GM18907 (cell line): Measurements from ENCODE around the gene PSD2.

Experiments used
- ATAC-seq: cut with Tn5 transposase; IDR thresholded peaks from one replicate; pipeline ENCODE4 v1.9.1; 2021; ENCODE audit warnings: mild to moderate bottlenecking, moderate library complexity; ENCODE audit not compliant: unreplicated experiment

The PSD2 gene

DNA sequence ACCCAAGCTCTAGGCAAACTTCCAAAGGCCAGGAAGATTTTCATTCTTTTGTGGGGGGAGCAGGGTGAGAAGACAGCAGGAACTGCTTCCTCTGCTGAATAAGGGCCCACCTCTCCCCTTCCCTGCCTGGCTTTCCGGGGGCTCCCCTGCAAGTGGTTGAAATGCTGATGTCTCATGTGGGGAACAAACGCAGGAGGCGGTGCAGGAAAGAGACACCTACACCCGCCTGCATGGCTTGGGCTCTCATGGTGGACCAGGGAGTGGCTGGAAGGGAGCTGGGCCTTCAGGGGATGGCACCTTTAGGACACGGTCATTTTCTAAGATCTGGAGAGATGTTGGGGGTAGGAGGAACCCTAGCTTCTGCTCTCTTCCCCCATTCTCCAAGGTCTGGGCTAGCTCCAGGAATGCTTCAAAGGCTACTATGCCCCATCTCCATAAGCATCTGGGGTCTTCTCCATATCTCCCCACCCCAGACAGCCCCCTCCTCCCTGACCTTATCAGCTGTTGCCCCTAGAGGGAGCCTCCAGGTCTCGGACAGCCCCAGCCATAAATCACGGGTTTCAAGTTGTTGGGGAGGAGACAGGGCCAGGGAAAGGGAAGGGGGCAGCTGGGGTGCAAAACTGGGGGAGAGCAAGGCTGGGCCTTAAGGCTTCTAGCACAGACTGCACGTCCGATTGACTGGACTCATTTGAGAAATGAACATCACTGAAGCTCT is 76.6 kb downstream of the PSD2 start:
- ATAC-seq: no peak

DNA sequence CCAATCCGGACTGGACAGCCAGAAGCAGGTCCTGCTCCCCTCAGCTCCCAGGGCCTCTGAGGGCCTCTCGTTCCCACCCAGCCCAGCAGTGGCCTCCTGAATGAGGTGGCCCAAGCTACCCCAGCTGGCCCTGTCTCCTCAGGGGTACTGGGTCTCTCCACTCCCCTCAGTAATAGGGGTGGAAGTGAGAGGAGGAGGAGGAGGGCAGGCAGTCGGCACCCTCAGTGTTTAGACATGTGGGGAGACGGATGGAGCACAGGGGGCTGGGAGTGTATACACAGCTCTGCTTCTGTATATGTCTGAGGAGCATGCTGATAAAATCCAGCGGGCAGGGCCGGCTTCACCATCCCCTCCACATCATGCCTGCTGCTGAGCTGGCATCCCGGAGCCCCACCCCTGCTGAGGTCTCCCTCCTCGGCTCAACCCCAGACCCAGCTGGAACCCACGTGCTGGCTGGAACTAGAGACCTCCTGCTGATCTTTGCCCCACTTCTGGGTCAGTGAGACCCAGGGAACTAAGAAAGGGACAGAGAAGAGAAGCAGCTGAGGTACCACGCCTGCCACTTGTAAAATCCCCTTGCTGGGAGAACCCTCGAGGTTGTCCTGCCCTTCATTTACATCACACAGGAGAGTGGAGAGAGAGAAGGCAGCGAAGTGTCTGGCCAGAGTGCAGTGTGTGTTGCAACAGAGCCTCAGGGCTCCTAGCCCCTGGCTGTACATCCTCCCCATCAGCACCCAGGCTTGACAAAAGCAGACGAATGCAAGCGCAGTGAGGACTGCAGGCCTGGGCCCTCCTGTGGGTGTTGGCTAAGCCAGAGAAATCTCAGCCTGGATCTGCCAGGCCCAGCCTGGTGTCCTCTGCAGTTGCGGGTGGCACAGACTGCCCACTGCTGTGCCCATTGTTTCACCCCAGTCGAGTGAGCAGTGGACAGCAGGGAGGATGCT is 77.5 kb downstream of the PSD2 start:
- ATAC-seq: no peak

DNA sequence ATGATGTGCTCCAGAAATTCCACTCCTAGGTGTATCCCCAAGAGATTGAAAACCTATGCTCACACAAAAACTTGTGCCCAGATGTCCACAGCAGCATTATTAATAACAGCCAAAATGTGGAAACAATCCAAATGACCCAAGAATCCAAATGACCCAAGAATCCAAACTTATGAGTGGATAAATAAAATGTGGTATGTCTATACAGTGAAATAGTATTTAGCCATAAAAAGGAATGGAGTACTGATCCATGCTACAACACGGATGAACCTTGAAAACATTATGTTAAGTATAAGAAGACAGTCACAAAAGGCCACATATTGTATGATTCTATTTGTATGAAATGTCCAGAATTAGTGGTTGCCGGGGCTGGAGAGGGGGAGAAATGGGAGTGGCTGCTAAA is 80.3 kb downstream of the PSD2 start:
- no peak for ATAC-seq

DNA sequence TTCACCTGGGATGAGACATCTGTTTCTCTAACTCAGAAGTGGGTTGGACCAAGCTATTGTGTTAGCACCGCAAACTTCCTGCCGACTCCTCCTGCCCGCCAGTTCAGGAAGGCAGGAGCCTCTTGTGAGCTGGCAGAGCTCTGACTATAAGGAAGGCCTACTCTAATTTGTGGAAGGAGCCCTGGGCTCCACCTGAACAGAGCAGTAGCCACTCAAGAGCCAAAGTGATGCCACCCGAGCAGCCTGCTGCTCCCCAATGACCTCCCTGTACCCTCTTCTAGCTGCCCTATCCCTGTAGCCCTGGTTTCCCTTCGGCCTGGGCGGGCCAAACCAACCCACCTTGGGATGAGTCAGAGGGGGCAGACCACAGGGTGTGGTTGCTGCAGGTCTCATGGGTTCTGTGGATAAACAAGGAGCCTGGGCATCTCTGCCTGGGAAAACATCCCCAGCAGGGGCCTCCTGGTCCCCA is 81.6 kb downstream of the PSD2 start:
- ATAC-seq: no peak

DNA sequence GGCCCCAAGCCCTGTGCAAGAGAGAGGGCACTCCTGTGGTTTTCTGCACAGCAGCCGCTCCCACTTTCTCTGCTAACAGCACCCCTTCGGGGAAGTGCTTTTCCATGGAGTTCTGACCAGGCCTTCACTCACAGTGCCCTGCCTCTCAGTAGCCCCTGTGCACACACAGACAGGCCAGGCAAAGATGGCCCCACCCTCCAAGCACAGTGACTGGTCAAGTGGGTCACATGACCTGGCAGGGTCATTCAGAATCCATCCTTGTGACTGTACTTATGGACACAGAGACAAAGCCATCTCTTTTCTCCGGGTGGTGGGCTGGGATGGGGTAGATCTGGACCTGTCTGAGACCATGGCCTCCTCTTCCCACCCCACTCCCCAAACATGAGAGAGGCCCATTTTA is 82.5 kb downstream of the PSD2 start:
- ATAC-seq: no peak

DNA sequence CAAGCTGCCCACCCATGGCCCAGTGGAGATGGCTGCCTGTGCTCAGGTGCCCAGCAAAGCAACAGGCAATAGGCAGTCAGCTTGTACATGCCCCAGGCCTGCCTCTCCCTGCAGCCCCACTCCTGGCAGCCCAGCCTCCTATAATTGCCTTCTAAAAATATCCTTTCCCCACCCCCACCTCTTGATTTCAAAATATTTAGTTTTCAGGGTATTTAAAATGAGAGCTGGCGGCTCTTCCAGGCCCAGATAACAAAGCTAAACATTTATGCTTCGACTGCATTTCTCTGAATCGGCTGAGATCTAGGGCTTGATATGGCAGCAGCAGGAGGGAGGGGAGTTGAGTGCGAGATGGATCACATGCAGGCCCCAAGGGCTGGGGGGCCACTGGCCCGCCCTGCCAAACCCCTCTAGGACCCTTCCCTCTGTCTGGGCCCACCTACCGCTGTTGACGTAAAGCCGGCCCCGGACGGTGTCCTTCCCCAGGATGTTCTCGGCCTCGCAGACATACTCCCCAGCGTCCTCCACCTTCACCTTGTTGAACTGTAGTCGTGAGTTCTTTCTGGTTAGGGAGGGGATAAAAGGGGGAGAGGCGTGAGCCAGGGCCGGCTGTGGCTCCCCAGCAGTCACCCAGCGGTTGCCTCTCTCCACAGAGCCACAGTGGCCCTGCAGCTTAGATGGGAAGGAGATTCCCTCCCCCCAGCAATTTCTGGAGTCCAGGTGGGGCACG is 85.0 kb downstream of the PSD2 start:
- ATAC-seq: no peak

DNA sequence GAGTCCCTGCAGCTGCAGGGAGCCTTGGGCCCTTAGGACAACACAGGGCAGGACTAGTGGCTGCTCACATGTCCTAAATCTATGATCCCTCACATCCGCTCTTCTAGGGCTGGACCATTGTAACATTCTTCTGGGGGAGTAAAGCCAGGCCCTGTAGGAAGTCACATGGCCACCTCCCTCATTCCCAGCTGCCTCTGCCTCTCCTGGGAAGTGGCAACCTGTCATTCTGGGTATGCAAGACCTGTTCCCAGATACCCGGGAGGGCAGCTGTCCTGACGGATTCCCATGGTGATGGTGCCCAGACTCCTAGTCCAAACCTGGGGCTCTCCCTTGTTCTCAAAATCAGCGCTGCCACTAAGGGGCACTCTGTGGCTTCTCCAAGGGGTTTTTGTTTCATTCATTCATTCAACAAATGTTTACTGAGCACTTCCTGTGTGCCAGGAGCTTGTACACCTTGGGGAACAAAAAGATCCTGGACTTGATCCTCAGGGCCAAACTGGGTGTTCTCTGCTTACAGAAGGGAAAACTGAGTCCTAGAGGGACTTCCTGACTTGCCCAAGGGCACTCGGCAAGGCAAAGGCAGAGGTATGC is 85.6 kb downstream of the PSD2 start:
- ATAC-seq: no peak

DNA sequence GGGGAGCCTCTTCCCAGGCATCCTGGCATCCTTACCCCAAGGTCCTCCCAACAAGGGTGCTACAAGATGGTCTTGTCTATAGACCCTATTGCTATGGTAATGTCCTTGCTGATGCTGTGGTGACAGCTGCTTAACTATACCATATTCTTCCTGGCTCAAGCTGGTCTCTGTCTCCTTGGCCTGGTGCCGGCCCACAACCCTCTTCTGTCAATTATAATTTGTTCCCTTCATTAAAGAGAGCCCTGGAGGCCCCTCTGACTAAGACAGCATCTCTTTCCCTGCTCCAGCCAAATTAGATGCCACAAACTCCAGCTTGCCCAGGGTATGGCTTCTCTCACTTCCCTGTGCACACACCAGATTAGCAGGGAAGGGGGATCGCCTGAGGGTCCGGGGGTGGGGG is 86.7 kb downstream of the PSD2 start:
- no peak for ATAC-seq

DNA sequence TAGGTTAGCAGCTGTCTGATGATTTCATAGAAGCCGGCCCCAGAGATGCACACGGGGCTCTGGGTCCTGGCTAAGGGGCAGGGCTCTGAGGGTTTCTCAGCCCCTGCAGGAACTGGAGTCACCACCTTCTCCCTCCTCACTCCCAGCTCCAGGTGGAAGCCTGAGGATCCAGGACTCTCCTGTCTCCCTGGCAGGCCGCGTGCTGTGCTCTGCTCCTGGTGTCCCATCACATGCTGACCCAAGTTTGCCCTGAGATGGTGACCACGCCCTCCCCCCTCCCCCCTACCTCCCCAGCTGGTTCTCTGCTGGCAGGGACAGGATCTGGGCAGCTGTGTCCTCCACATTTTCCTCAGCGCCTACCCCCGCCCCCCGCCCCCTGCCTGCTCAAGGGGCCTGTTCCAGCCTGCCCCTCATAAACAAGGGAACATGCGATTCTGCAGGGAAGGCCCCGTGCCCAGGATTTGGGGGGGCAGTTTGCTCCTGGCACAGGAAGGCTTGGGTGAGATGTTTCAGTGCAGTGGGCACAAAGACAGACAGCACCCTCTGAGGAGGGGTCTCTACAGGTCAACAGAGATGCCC is 87.4 kb downstream of the PSD2 start:
- no peak for ATAC-seq

DNA sequence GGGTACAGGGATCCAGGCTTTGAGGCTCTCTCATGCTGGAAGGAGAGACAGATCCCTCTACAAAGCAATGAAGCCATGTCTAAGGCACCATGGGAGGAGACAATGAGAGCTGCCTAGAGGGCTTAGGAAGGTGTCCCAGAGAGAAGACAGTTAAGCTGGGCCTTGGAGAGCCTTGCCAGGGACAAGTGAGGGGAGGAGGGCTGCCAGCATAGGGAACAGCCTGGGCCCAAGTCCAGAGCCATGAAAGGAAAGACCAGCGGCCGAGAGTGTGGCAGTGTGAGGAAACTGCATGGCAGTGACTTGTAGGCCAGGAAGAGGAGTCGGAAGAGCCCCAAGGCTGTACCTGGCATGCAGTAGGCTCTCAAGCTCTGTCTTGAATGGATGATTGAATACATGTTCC is 88.5 kb downstream of the PSD2 start:
- ATAC-seq: no peak

DNA sequence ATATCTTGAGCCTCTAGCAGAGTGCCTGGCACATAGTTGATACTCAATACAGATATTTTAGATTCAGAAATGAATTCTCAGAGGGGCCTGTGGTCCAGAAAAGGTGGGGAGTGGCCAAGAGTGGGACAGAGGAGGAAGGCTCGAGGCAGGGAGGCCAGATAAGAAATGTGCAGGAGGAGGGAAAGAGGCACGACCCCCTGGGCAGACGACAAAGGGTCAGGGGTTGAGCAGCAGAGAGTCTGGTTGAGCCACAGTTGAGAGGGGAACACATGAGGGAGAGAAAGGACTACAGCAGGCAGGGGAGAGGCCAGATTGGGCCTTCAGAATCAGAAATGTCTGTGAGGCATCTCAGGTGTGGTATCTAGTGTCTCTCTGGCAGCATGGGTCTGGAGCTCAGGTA is 89.1 kb downstream of the PSD2 start:
- no peak for ATAC-seq

DNA sequence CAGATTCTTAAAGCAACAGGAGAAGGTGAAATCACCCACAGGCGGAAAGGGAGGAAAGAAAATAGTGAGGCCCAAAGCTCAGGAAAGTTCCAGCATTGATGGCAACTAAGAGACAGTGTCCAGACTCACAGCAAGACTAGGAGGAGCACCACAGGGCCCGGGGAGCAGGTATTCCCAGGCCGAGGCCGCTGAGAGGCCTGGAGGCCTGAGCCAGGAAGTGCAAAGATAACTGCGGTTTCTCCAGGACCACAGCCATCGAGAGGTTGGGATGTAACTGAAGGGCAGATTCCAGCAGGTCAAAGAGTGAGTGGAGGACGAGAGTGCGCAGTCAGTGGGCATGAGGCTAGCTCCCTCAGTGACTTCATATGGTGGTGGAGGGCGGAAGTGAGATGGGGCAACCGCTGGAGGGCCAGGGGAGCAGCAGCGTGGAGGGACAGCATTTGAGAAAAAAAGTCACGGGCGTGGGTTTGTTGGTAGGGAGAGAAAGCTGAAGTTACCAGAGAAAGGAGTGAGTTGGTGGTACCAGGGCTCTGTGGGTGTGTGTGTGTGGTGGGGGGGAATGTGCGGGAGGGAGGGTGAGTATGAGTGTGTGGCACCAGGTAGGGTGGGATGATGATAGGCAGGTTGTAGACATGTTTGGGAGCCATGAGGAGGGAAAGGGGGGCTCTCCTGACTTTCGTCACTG is 89.7 kb downstream of the PSD2 start:
- no peak for ATAC-seq

DNA sequence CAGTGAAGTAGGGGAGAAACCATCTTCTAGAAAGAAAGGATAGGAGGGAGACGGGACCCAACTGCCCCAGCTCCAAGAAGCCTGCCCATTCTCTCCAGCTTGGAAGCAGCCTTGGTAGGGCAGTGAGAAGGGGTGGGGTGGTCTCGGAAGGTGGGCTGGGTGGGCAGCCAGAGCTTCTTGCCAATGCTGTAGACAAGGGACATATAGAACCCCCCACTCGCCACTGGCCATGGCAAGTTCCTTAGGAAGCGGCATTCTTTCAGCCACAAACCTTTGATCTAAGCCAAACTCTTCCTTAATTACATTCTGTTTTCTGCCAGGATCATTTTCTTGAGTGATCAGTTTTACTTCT is 90.2 kb downstream of the PSD2 start:
- ATAC-seq: no peak

DNA sequence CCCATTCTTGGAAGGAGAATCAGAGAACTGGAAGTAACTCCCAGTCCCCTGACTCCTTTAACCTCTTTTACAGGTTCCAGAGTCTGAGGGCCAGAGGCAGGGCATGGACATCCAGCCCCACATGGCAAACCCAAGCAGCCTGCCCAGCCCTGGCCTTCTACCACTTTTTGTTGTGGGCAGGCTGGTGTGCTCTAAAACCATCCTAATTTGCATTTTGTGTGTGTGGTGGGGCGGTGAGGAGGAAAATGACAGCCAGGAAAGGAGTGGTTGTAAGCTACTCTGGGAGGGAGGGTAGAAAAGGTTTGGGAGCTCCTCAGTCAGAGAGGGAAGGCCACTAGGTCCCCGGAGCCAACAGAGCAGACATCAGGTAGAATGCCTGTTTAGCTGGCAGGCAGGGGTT is 90.6 kb downstream of the PSD2 start:
- ATAC-seq: no peak

DNA sequence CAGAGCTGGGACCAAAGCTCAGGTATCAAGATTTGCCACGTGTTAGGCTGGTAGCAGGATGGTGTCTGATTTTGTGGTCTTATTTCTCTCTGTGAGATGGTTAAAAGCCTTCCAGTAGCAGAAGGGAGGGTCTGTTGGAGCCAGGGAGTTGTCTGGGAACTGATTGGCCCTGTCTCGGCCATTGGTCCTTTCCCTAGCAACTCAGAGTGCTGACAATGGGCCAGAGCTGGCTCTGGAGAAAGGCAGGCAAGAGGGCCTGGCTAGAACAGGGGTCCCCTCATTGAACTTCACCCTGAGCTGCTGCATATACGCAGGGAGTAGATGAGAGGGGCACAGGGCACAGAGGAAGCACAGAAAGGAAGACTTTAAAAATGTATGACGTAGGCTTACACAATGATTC is 92.8 kb downstream of the PSD2 start:
- ATAC-seq: no peak

DNA sequence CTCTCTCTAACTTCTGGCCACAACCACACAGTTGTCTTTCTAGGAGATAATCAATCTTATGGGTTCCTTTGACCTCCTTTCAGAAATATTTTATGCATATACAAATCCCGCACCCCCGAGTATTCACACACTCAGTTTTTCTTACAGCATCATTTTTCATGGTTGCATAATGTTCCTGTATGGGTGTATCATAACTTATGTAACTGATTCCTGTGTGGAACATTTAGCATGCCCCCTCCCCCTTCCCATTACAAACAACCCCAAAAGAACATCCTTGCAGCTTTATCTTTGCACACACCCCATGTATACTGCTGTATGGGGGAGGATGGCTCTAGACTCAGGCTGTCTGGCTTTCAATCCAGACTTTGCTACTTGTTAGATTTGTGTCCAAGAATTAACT is 93.8 kb downstream of the PSD2 start:
- ATAC-seq: no peak

DNA sequence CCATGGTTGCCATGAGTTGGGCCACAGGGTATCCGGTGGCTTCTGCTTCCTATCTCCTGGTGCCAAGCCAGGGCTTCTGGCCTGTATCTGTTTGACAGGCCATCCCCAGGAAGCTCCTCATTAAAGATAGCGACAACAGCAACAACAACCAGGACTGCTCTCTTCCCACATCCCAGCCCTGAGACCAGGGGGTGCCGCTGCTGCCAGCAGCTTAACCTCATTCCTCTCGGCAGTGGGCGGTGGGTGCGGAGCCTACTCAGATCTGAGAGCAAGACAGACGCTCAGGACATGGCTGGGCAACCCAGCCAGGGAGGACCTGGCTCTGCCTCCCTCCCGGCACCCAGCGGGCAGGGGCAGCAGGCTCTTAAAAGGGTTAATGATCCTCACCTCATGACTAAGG is 98.3 kb downstream of the PSD2 start:
- ATAC-seq: no peak
